ENCODE results near the gene CNOT6L.
A peak's percentile ranks its signal among the peaks of the same experiment; 100 is the strongest.

Gene CNOT6L

DNA sequence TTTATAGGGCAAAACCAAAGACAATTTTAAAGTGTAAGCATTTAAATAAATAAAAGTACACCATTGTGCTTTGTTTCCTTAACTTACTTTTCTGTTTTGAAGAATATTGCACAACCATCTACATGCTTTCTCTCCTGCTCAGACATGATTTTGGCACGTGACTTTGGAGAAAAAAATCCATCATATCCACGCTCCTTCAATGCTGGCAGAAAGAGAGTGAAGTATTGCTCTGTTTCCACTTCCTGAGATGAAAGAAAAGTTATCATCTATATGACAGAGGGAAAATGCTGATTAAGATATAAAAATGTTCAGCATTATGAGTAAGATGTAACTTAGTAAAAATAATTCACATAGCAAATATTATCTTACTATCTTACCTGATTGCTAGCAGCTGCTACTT is 77.1 kb downstream of the CNOT6L start:
- Histone ChIP-seq H3K79me2 (ENCODE audit: control insufficient read depth, insufficient read depth, low read length, poor library complexity) (no peaks in the 10 kb centered on the region), H3K14ac (ENCODE audit: low read length) (no peak overlapping the region), H2BK5ac (ENCODE audit: low read depth, low read length, poor library complexity) (no peak overlapping the region), H3K9ac (ENCODE audit: low read length) (no peak overlapping the region), H4K91ac (ENCODE audit: low read depth, low read length) (no peak overlapping the region), H3K4ac (ENCODE audit: low read depth, low read length) (no peak overlapping the region), H3K36me3 (ENCODE audit: control insufficient read depth in 1 of 2, insufficient read depth in 2 of 2, low read length in 2 of 2) (no peaks in the 10 kb centered on the region), H2BK120ac (ENCODE audit: insufficient read depth, low read length, poor library complexity) (no peak overlapping the region), H3K23ac (ENCODE audit: low read length) (no peak overlapping the region), H4K12ac (ENCODE audit: low read depth, low read length) (no peak overlapping the region), H3K4me2 (ENCODE audit: low read length) (no peak overlapping the region), H3K9me3 (ENCODE audit: insufficient read depth, low read depth, low read length) (no peaks in the 10 kb centered on the region), H3K4me3 (ENCODE audit: low read depth, low read length) (no peak overlapping the region), H2BK12ac (ENCODE audit: low read length) (no peak overlapping the region), H2AFZ (ENCODE audit: insufficient read depth, low read length, poor library complexity) (no peak overlapping the region), H2AK5ac (ENCODE audit: low read length) (no peak overlapping the region), H3K27ac (ENCODE audit: low read depth, low read length) (no peak overlapping the region), H3K27me3 (ENCODE audit: insufficient read depth, low read length) (no peaks in the 10 kb centered on the region), H3K4me1 (ENCODE audit: control insufficient read depth in 1 of 2, insufficient read depth in 2 of 2, low read length in 2 of 2) (no peaks in the 10 kb centered on the region), H3K79me1 (ENCODE audit: low read length) (no peaks in the 10 kb centered on the region), H4K8ac (ENCODE audit: low read depth, low read length) (no peak overlapping the region), H3K18ac (ENCODE audit: low read length) (no peak overlapping the region)
- WGBS (ENCODE audit: extremely low coverage, insufficient coverage, insufficient read length), result no CpG with 5 or more reads among the region's 2 CpGs
- DNase-seq, result peak; percentile 40 to 75

DNA sequence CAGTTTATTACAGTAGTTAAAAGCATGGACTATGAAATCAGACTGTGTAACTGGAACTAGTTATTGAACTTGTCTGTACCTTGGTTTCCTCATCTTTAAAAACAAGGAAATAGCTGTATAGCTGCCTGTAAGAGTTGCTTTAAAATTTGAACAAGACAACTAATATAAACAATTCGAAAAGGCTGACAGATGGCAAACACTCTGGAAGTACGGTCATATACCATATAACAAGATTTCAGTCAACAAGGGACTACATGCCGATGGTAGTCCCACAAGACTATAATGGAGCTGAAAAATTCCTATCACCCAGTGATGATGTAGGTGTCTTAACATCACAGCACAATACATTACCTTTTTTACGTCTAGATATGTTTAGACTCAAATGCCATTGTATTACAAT is 78.7 kb downstream of the CNOT6L start:
- Histone ChIP-seq H3K27me3 (ENCODE audit: insufficient read depth, low read length) (no peaks in the 10 kb centered on the region), H4K8ac (ENCODE audit: low read depth, low read length) (no peak overlapping the region), H4K91ac (ENCODE audit: low read depth, low read length) (no peak overlapping the region), H3K9ac (ENCODE audit: low read length) (no peak overlapping the region), H3K18ac (ENCODE audit: low read length) (no peak overlapping the region), H3K4me2 (ENCODE audit: low read length) (no peak overlapping the region), H3K14ac (ENCODE audit: low read length) (no peak overlapping the region), H2BK120ac (ENCODE audit: insufficient read depth, low read length, poor library complexity) (no peak overlapping the region), H3K27ac (ENCODE audit: low read depth, low read length) (no peak overlapping the region), H3K23ac (ENCODE audit: low read length) (no peak overlapping the region), H3K79me2 (ENCODE audit: control insufficient read depth, insufficient read depth, low read length, poor library complexity) (no peaks in the 10 kb centered on the region), H3K79me1 (ENCODE audit: low read length) (no peaks in the 10 kb centered on the region), H2AK5ac (ENCODE audit: low read length) (no peak overlapping the region), H3K4me3 (ENCODE audit: low read depth, low read length) (no peak overlapping the region), H4K12ac (ENCODE audit: low read depth, low read length) (no peak overlapping the region), H2AFZ (ENCODE audit: insufficient read depth, low read length, poor library complexity) (no peak overlapping the region), H3K9me3 (ENCODE audit: insufficient read depth, low read depth, low read length) (no peaks in the 10 kb centered on the region), H2BK12ac (ENCODE audit: low read length) (no peak overlapping the region), H3K4ac (ENCODE audit: low read depth, low read length) (no peak overlapping the region), H3K4me1 (ENCODE audit: control insufficient read depth in 1 of 2, insufficient read depth in 2 of 2, low read length in 2 of 2) (no peaks in the 10 kb centered on the region), H2BK5ac (ENCODE audit: low read depth, low read length, poor library complexity) (no peak overlapping the region), H3K36me3 (ENCODE audit: control insufficient read depth in 1 of 2, insufficient read depth in 2 of 2, low read length in 2 of 2) (no peaks in the 10 kb centered on the region)
- no CpG with 5 or more reads among the region's 4 CpGs for whole genome bisulfite sequencing (ENCODE audit: extremely low coverage, insufficient coverage, insufficient read length)
- DNase-seq, result no peak

DNA sequence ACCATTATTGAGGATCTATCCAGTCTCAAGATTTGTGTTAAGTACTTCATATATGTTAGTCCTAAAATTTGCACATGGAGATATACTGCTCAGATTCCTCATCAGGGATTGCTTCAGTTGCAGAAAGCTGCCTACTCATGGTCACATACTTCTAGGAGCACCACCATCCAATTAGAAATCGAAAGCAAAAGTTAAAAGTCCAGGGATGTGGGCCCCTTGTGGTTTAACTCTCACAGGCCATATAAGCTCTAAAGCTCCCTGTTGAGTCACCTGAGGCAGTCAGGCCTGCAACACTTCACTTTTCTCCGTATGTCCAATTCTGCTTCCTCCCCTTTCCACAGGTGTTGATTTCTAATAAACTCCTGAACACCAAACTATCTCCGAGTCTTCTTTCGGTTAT is 84.2 kb downstream of the CNOT6L start:
- Histone ChIP-seq H3K14ac (ENCODE audit: low read length) (no peak overlapping the region), H2AK5ac (ENCODE audit: low read length) (no peak overlapping the region), H2BK5ac (ENCODE audit: low read depth, low read length, poor library complexity) (no peak overlapping the region), H3K4me2 (ENCODE audit: low read length) (no peak overlapping the region), H3K27ac (ENCODE audit: low read depth, low read length) (no peak overlapping the region), H3K36me3 (ENCODE audit: control insufficient read depth in 1 of 2, insufficient read depth in 2 of 2, low read length in 2 of 2) (no peaks in the 10 kb centered on the region), H3K79me2 (ENCODE audit: control insufficient read depth, insufficient read depth, low read length, poor library complexity) (no peaks in the 10 kb centered on the region), H4K12ac (ENCODE audit: low read depth, low read length) (no peak overlapping the region), H4K8ac (ENCODE audit: low read depth, low read length) (no peak overlapping the region), H3K9me3 (ENCODE audit: insufficient read depth, low read depth, low read length) (no peaks in the 10 kb centered on the region), H3K23ac (ENCODE audit: low read length) (no peak overlapping the region), H3K4me3 (ENCODE audit: low read depth, low read length) (no peak overlapping the region), H3K9ac (ENCODE audit: low read length) (no peak overlapping the region), H3K4ac (ENCODE audit: low read depth, low read length) (no peak overlapping the region), H3K79me1 (ENCODE audit: low read length) (no peaks in the 10 kb centered on the region), H3K18ac (ENCODE audit: low read length) (no peak overlapping the region), H3K27me3 (ENCODE audit: insufficient read depth, low read length) (no peaks in the 10 kb centered on the region), H2AFZ (ENCODE audit: insufficient read depth, low read length, poor library complexity) (no peak overlapping the region), H4K91ac (ENCODE audit: low read depth, low read length) (no peak overlapping the region), H2BK120ac (ENCODE audit: insufficient read depth, low read length, poor library complexity) (no peak overlapping the region), H2BK12ac (ENCODE audit: low read length) (no peak overlapping the region), H3K4me1 (ENCODE audit: control insufficient read depth in 1 of 2, insufficient read depth in 2 of 2, low read length in 2 of 2) (no peaks in the 10 kb centered on the region)
- no CpG with 5 or more reads among the region's 4 CpGs for WGBS (ENCODE audit: extremely low coverage, insufficient coverage, insufficient read length)
- peak; percentile 48 to 75 for DNase-seq

DNA sequence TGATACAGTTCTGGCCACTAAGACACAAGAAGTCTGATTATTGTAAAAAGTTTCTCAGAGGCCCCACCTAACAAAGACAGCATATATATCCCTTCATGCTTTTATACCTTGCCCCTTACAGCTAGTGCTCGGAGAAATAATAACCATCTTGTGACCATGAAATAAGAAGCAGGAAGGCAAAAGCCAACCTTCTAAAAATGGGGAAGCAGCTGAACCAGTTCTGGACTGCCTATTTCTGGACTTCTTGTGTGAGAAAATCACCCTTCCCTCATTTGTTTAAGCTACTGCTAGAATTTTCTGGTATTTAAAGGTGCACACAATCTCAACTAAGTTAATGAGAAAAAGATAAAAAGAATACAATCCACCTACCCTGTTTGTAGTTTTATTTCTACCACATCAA is 87.5 kb downstream of the CNOT6L start:
- H3K79me1 ChIP-seq (ENCODE audit: low read length), result no peaks in the 10 kb centered on the region
- no peak overlapping the region for H2BK12ac ChIP-seq (ENCODE audit: low read length)
- H3K36me3 ChIP-seq (ENCODE audit: control insufficient read depth in 1 of 2, insufficient read depth in 2 of 2, low read length in 2 of 2), result no peaks in the 10 kb centered on the region
- no peak overlapping the region for H2BK5ac ChIP-seq (ENCODE audit: low read depth, low read length, poor library complexity)
- no peaks in the 10 kb centered on the region for H3K27me3 ChIP-seq (ENCODE audit: insufficient read depth, low read length)
- H3K9me3 ChIP-seq (ENCODE audit: insufficient read depth, low read depth, low read length), result no peaks in the 10 kb centered on the region
- H4K91ac ChIP-seq (ENCODE audit: low read depth, low read length), result no peak overlapping the region
- no peak overlapping the region for H3K9ac ChIP-seq (ENCODE audit: low read length)
- H3K4me2 ChIP-seq (ENCODE audit: low read length), result no peak overlapping the region
- no peak overlapping the region for H2AFZ ChIP-seq (ENCODE audit: insufficient read depth, low read length, poor library complexity)
- H3K4me3 ChIP-seq (ENCODE audit: low read depth, low read length), result no peak overlapping the region
- no peak overlapping the region for H2AK5ac ChIP-seq (ENCODE audit: low read length)
- H3K27ac ChIP-seq (ENCODE audit: low read depth, low read length), result no peak overlapping the region
- H3K4ac ChIP-seq (ENCODE audit: low read depth, low read length), result no peak overlapping the region
- no peak overlapping the region for H3K18ac ChIP-seq (ENCODE audit: low read length)
- no peak overlapping the region for H2BK120ac ChIP-seq (ENCODE audit: insufficient read depth, low read length, poor library complexity)
- no peaks in the 10 kb centered on the region for H3K79me2 ChIP-seq (ENCODE audit: control insufficient read depth, insufficient read depth, low read length, poor library complexity)
- no peak for DNase-seq
- H3K23ac ChIP-seq (ENCODE audit: low read length), result no peak overlapping the region
- H4K8ac ChIP-seq (ENCODE audit: low read depth, low read length), result no peak overlapping the region
- no CpG with 5 or more reads among the region's 1 CpG for WGBS (ENCODE audit: extremely low coverage, insufficient coverage, insufficient read length)
- H3K4me1 ChIP-seq (ENCODE audit: control insufficient read depth in 1 of 2, insufficient read depth in 2 of 2, low read length in 2 of 2), result no peaks in the 10 kb centered on the region
- H4K12ac ChIP-seq (ENCODE audit: low read depth, low read length), result no peak overlapping the region
- no peak overlapping the region for H3K14ac ChIP-seq (ENCODE audit: low read length)
